ENCODE results near the gene THSD7B.
A peak's percentile ranks its signal among the peaks of the same experiment; 100 is the strongest.
"Not testable (repeated sequence)": the region's sequence is repeated elsewhere in the genome, so short reads cannot be mapped to it uniquely, and the experiment has no call there.

The THSD7B gene

DNA sequence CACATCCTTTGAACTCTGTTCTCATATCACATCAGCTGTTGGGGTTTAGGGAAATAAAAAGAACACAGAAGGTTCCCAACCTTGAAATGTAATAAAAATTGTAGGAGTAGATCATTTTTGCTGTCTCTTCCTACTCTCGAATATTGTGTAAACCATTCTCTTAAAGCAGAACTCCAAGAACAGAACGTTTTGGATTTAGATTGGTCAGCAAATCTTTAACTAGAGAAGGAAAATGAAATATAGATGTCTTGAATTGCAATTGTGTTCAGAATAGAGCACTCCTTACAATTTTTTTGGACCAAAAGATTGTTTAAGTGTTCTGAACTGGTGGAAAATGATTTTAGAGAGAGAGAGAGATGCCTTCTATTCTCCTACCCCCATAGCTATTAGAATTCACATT lies 23.9 kb upstream of the THSD7B start:
- ChIA-PET POLR2A (ENCODE audit: low non-redundant PET) (no interaction called here), CTCF (interaction anchor here (0.5 kb wide), 1 partner anchor 508 kb away, joined by 3 read pairs; no protein-coding TSS in a partner anchor)
- DNase-seq (ENCODE audit: low spot score), result no peak
- TF ChIP-seq, protein P1, sequence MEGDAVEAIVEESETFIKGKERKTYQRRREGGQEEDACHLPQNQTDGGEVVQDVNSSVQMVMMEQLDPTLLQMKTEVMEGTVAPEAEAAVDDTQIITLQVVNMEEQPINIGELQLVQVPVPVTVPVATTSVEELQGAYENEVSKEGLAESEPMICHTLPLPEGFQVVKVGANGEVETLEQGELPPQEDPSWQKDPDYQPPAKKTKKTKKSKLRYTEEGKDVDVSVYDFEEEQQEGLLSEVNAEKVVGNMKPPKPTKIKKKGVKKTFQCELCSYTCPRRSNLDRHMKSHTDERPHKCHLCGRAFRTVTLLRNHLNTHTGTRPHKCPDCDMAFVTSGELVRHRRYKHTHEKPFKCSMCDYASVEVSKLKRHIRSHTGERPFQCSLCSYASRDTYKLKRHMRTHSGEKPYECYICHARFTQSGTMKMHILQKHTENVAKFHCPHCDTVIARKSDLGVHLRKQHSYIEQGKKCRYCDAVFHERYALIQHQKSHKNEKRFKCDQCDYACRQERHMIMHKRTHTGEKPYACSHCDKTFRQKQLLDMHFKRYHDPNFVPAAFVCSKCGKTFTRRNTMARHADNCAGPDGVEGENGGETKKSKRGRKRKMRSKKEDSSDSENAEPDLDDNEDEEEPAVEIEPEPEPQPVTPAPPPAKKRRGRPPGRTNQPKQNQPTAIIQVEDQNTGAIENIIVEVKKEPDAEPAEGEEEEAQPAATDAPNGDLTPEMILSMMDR (conservative IDR thresholded peaks at IDR 0.05; ENCODE audit: low read depth), result no peak
- H3K27ac ChIP-seq, result no peak overlapping the region

DNA sequence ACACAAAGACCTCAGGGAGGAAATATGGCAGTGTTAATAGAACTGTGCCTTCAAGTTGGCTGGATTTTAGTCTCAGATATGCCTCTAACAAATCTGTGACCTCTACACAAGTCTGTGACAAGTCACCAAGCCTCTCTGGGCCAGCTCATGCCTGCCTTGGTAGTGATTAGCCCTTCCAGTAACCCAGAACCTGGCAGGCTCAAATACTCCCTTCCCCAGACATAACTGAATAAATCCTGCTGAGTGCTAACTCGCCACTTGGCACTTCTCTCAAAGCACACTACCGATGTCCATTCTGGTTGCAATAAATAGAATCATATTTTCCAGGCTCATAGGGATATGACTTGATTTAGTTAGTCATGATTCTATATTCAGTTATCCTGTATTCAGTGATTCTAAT lies 15.3 kb upstream of the THSD7B start:
- TF ChIP-seq, protein P1 (conservative IDR thresholded peaks at IDR 0.05; ENCODE audit: low read depth), result no peak
- no peak for DNase-seq (ENCODE audit: low spot score)
- CTCF ChIA-PET, result no interaction called here
- no peak overlapping the region for H3K27ac ChIP-seq
- POLR2A ChIA-PET (ENCODE audit: low non-redundant PET), result no interaction called here

DNA sequence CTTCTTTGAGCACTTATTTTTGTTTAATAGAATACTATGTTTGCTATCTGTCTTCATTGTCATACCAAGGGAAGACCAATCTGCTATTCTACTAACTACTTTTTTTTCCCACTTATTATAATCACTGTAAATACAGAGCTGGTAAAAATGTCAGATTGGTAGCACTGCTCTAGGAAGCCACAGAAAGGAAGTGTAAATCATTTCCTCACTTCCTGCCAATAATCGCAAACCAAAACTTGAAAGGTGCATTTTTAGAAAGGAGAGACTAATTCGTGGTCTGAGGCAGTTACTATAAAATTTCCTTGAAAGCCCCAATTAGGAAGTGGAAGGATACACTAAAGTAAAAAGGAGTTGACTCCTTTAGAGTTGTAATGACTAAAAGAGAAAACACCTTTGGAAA lies 13.9 kb upstream of the THSD7B start:
- ChIA-PET CTCF (no interaction called here), POLR2A (ENCODE audit: low non-redundant PET) (no interaction called here)
- TF ChIP-seq, protein P1 (conservative IDR thresholded peaks at IDR 0.05; ENCODE audit: low read depth), result no peak
- DNase-seq (ENCODE audit: low spot score), result no peak
- H3K27ac ChIP-seq, result no peak overlapping the region

DNA sequence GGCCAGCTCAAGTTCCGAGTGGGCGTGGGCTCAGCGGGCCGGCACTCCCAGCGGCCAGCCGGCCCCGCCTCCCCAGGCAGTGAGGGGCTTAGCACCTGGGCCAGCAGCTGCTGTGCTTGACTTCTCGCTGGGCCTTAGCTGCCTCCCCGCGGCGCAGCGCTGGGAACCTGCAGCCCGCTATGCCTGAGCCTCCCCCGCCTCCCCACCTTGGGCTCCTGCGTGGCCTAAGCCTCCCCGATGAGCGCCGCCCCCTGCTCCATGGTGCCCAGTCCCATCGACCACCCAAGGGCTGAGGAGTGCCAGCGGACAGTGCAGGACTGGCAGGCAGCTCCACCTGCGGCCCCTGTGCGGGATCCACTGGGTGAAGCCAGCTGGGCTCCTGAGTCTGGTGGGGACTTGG lies 6.8 kb upstream of the THSD7B start:
- DNase-seq (ENCODE audit: low spot score); CTCF ChIA-PET; H3K27ac ChIP-seq; POLR2A ChIA-PET (ENCODE audit: low non-redundant PET): not testable (repeated sequence)

DNA sequence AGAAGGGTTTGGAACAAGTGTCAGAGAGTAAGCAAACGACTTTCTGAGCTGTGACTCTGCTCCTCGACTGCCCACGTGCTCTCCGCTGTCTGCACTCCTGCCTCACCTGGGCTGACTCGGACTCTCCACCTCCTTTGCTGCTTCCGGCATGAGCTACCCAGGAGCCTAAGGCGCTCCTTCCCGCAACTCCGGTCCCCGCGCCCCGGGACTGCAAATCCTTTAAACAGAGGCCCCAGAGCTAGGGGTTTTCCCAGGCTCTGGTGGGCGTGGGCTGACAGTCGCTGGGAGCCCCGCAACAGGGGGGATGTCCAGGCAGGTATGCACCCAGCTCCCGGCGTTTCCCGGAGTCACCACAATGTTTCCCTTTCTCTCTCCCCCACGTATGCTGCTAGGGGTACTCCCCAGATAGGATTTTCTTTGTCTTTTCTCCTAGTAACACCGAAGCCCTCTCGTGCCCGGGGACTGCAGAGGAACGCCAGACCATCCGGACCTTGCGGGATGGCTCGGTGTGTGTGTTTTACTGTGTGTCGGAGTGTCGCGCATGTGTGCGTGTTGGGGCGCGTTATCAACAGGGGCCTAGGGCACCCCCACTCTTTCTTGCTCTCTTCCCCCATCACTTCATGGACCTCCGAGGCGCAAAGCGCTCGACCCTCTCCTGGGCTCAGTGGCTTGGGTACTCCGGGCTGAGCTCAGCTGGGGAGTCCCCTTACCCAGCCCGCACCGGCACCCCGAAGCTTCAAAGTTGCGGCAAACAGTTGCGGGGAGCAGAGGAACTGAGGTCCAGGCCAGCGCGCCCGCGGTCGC lies 691 bp upstream of the THSD7B start:
- peak; percentile 11 for DNase-seq (ENCODE audit: low spot score)
- CTCF ChIA-PET, result interaction anchor here (0.6 kb wide), 2 partner anchors 123 to 850 kb away, joined by 3 to 4 read pairs; no protein-coding TSS in a partner anchor
- POLR2A ChIA-PET (ENCODE audit: low non-redundant PET), result no interaction called here
- H3K27ac ChIP-seq, result no peak overlapping the region
- TF ChIP-seq, protein P1 (conservative IDR thresholded peaks at IDR 0.05; ENCODE audit: low read depth), result no peak

DNA sequence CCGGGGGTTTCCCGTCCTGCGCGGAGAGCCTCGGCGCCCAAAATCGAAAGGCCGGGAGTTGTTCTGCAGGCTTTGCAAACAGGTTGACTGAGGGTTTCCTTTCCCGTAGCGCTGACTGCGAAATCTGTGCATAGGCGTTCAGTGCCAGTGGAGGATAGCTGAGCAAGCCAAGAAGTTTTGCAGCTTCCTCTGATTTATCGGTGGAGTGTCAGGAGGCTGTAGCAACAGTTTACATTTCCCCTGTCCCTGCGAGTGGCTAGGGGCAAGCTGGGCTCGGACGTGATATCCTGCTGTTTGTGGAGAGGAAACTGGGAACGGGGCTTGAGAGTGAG lies 694 bp downstream of the THSD7B start:
- DNase-seq (ENCODE audit: low spot score), result no peak
- TF ChIP-seq, protein P1 (conservative IDR thresholded peaks at IDR 0.05; ENCODE audit: low read depth), result no peak
- ChIA-PET POLR2A (ENCODE audit: low non-redundant PET) (no interaction called here), CTCF (interaction anchor here (0.5 to 0.6 kb wide), 2 partner anchors 335 to 787 kb away, joined by 3 to 7 read pairs; no protein-coding TSS in a partner anchor)
- no peak overlapping the region for H3K27ac ChIP-seq

DNA sequence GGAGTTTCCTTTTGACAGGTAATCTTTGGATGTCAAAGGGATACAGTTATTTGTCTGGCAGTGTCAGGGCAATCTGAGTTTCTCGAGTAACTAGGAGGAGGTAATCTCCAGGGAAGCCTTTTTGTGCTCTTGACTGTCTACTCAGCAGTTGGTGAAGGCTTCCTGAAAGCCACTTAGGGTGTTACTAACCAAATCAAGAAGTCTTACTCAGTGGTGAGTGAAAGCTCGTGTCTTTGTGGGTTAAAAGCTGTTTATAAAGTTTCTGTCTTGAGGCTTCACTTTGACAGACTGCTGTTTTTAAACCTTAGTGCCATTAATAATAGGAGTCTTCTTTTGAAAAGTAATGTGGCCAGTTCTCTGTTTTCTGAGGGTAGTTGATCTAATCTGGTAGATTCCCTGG lies 1.7 kb downstream of the THSD7B start:
- POLR2A ChIA-PET (ENCODE audit: low non-redundant PET), result no interaction called here
- CTCF ChIA-PET, result interaction anchor here (0.7 kb wide), 1 partner anchor 106 kb away, joined by 3 read pairs; no protein-coding TSS in a partner anchor
- TF ChIP-seq, protein P1 (conservative IDR thresholded peaks at IDR 0.05; ENCODE audit: low read depth), result no peak
- DNase-seq (ENCODE audit: low spot score), result no peak
- no peak overlapping the region for H3K27ac ChIP-seq

All from RWPE1 (cell line).